NB4 (cell line): ENCODE measurements around the gene DSE.

Experiments
- DNase-seq: peaks from one replicate; pipeline ENCODE4 v3.0.0; 2010; ENCODE audit warnings: low read depth
- H3K4me3 ChIP-seq: one replicate; pipeline ENCODE4 v1.5.1; 2011; ENCODE audit warnings: mild to moderate bottlenecking, low read depth, low read length, moderate library complexity
- CTCF ChIP-seq: IDR thresholded peaks from one replicate; pipeline ENCODE4 v1.5.1; 2012; ENCODE audit warnings: low read depth, low read length
- MYC ChIP-seq: IDR thresholded peaks from 2 replicates; pipeline ENCODE4 v1.6.1; 2011; ENCODE audit warnings: low read depth, low read length
- POLR2A ChIP-seq: IDR thresholded peaks from 2 replicates; pipeline ENCODE4 v1.6.1; 2011; ENCODE audit warnings: mild to moderate bottlenecking; ENCODE audit not compliant: insufficient read length; ENCODE audit errors: extremely low read depth
- TF ChIP-seq, protein P1 (sequence below): IDR thresholded peaks from 2 replicates; pipeline ENCODE4 v1.6.1; 2011; ENCODE audit warnings: low read depth, low read length

DSE gene

DNA sequence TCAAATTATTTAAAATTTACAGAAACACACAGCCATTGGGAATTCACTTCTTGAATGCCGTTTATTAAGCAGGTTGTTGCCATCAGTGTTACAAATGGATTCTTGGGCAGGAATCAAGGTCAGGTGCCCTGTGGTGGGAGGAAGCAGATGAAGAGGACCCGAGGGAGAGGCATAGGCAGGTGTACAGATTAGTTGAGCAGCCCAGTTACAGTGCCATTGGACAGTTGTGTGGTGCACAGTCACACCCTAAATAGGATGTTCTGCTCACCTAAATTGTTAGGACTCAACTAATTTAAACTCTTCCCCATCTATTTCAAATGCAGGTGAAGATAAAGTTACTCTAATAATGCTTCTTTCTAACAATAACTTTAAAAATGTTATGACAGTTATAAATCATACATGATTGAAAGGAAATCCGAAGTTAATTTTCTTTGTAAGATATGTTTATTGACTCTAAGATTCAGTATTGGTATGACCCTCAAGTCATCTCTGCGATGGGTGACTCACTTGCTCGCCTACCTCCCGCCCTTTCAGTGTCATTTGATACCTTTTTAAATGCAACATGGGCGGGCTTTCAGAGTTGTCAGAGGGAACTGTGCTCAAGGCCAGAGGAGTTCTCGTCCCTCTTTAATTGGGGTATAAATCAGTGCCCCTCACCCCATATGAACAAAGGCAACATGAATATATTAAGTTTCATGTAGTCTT, 35.1 kb downstream of the DSE start:
- DNase-seq = no peak
- no peak overlapping the region for H3K4me3 ChIP-seq
- TF ChIP-seq, protein P1, sequence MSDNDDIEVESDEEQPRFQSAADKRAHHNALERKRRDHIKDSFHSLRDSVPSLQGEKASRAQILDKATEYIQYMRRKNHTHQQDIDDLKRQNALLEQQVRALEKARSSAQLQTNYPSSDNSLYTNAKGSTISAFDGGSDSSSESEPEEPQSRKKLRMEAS = no peak
- TF ChIP-seq MYC = no peak
- no peak for TF ChIP-seq CTCF
- TF ChIP-seq POLR2A = no peak

DNA sequence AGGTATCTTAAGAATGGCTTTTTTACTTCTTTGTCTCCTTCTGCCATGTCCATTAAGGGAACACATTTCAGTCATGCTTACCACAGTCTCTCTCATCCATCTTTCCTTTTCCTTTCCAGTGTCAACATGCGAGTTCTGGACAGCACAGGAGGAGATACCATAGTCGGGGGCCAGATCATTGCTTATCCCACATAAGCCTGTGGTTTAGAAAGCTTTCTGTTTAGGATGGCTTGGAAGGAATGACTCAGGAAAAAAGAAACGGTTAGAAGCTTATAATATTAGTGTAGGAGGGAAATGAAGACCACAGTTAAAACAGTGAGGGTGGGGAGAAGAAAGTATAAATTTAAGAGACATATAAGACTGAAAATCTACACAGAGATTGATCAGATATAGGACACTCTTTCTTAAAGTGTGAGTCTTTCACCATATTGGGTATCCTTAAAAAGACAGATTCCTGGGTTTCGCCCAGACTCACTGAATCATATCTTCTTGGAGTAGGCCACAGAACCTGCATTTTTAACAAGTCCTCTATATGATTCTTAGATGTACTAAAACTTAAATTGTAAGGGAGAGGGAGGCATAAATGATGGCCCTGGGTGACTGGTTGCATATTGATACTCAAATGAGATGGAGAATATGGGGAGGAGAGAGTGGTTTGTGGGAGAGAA, 36.1 kb downstream of the DSE start:
- TF ChIP-seq MYC (no peak), CTCF (no peak), POLR2A (no peak)
- TF ChIP-seq, protein P1 = no peak
- H3K4me3 ChIP-seq = no peak overlapping the region
- no peak for DNase-seq

DNA sequence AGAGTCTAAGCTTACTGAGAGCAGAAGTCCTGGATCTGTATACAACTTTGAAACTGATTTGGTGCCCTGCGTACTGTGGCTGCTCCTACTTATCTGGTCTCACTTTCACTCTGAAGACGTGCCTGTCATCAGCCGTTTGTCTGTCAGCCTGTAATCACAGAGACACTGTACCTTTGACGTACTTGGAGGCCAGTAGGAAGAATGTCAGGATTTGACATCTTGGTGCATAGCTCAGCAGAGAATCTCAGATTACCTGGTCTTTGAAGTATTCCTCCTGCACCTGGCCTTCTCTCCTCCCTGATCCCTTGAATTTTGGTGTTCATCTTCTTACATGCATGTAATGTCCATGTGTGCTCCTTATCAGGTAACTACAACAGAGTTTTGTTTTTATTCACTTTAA, 37.7 kb downstream of the DSE start:
- DNase-seq = no peak
- TF ChIP-seq MYC = no peak
- TF ChIP-seq, protein P1 = no peak
- no peak for TF ChIP-seq CTCF
- H3K4me3 ChIP-seq = no peak overlapping the region

GRCh38 chr6:116409756-116410155, 39.0 kb downstream of the DSE start:
- DNase-seq = peak; percentile 18
- no peak for TF ChIP-seq CTCF
- no peak for TF ChIP-seq POLR2A
- TF ChIP-seq, protein P1 = no peak
- no peak for TF ChIP-seq MYC
- H3K4me3 ChIP-seq = no peak overlapping the region

DNA sequence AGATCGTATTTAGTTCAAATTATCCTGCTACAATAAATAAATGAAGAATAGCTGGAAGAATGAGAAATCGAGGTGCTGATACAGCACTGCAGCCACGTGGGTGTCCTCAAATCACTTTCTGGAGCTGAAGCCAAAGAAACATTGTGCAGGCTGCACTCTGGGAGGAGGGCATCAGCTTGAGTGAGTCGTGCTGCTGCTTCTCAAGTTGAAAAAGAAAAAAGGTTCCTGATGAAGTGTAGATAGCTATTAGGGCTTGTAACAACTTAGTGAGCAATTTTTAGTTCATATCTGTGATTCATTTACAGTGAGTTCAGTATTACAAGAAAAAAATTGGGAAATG, 40.5 kb downstream of the DSE start:
- TF ChIP-seq CTCF (no peak), MYC (no peak), POLR2A (no peak)
- H3K4me3 ChIP-seq = no peak overlapping the region
- DNase-seq = no peak
